Measurements from ENCODE around the gene FNDC11. TPM values are rescaled to one million over a fixed set of nuclear protein-coding genes. Genes with fewer than 3 reads are reported as not detected.

Gene FNDC11
- total and polyA plus RNA-seq, 2 of the 13 experiments (the other 11 are each of a cell fraction or from before 2014, with no cell fraction given): 0.07 TPM; not detected in 1

DNA sequence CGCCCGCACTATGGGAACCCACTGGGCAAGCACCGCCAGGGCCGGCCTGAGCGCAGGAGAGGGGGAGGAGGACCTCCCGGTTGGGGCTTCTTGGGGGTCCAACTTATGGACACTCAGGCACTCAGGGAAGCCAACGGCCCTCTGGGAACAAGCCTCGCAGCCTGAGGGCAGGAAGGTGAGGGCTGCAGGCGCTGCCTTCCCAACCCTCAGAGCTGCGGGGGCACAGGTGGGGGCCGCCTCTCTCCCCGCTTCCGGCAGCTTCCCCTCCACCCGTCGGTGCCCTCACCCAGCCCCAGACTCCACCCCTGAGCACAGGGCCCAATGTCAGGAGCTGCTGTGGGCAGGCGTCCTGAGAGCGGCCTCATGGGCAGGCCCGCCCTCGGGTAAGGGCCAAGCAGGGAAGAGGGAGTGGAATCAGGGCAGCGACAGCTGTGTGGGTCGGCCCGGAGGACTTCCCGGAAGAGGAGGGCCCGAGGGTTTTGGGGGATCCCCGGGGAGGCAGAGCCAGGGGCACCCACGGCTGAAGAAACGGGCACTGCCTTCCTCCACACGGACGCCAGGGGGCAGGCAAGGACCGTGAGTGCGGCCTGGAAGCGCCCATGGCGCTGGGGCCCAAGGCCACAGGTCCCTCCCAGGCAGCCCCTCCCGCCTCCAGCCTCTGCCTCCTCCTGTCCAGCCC, 16.3 kb upstream of the FNDC11 start (continued):
- TF ChIP-seq, protein P1, sequence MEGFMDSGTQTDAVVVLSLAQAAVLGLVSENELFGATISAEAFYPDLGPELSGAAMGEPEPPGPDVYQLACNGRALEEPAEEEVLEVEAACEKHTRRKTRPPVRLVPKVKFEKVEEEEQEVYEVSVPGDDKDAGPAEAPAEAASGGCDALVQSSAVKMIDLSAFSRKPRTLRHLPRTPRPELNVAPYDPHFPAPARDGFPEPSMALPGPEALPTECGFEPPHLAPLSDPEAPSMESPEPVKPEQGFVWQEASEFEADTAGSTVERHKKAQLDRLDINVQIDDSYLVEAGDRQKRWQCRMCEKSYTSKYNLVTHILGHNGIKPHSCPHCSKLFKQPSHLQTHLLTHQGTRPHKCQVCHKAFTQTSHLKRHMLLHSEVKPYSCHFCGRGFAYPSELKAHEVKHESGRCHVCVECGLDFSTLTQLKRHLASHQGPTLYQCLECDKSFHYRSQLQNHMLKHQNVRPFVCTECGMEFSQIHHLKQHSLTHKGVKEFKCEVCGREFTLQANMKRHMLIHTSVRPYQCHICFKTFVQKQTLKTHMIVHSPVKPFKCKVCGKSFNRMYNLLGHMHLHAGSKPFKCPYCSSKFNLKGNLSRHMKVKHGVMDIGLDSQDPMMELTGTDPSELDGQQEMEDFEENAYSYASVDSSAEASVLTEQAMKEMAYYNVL (CRISPR knock-in tag; IDR thresholded peaks at IDR 0.05; ENCODE audit: borderline replicate concordance): peak; percentile 67; the same call in 1 of the 2 replicates
- TF ChIP-seq, protein P2, sequence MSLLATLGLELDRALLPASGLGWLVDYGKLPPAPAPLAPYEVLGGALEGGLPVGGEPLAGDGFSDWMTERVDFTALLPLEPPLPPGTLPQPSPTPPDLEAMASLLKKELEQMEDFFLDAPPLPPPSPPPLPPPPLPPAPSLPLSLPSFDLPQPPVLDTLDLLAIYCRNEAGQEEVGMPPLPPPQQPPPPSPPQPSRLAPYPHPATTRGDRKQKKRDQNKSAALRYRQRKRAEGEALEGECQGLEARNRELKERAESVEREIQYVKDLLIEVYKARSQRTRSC (CRISPR knock-in tag; IDR thresholded peaks at IDR 0.05; ENCODE audit: low read depth): no peak
- TF ChIP-seq, protein P3, sequence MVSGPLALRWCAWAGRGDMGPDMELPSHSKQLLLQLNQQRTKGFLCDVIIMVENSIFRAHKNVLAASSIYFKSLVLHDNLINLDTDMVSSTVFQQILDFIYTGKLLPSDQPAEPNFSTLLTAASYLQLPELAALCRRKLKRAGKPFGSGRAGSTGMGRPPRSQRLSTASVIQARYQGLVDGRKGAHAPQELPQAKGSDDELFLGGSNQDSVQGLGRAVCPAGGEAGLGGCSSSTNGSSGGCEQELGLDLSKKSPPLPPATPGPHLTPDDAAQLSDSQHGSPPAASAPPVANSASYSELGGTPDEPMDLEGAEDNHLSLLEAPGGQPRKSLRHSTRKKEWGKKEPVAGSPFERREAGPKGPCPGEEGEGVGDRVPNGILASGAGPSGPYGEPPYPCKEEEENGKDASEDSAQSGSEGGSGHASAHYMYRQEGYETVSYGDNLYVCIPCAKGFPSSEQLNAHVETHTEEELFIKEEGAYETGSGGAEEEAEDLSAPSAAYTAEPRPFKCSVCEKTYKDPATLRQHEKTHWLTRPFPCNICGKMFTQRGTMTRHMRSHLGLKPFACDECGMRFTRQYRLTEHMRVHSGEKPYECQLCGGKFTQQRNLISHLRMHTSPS (CRISPR knock-in tag; IDR thresholded peaks at IDR 0.05; ENCODE audit: low read depth): peak; percentile 97
- TF ChIP-seq HHEX (CRISPR knock-in tag; IDR thresholded peaks at IDR 0.05): no peak
- no peak for TF ChIP-seq ZSCAN30 (CRISPR knock-in tag; IDR thresholded peaks at IDR 0.05)
- no peak for TF ChIP-seq KLF13 (CRISPR knock-in tag; IDR thresholded peaks at IDR 0.05)
- TF ChIP-seq, protein P4, sequence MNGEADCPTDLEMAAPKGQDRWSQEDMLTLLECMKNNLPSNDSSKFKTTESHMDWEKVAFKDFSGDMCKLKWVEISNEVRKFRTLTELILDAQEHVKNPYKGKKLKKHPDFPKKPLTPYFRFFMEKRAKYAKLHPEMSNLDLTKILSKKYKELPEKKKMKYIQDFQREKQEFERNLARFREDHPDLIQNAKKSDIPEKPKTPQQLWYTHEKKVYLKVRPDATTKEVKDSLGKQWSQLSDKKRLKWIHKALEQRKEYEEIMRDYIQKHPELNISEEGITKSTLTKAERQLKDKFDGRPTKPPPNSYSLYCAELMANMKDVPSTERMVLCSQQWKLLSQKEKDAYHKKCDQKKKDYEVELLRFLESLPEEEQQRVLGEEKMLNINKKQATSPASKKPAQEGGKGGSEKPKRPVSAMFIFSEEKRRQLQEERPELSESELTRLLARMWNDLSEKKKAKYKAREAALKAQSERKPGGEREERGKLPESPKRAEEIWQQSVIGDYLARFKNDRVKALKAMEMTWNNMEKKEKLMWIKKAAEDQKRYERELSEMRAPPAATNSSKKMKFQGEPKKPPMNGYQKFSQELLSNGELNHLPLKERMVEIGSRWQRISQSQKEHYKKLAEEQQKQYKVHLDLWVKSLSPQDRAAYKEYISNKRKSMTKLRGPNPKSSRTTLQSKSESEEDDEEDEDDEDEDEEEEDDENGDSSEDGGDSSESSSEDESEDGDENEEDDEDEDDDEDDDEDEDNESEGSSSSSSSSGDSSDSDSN (CRISPR knock-in tag; IDR thresholded peaks at IDR 0.05): peak; percentile 89
- peak; percentile 96 for TF ChIP-seq ZNF891 (CRISPR knock-in tag; IDR thresholded peaks at IDR 0.05)
- TF ChIP-seq THYN1 (CRISPR knock-in tag; IDR thresholded peaks at IDR 0.05; ENCODE audit: borderline replicate concordance, low read depth): no peak
- TF ChIP-seq SP5 (CRISPR knock-in tag; IDR thresholded peaks at IDR 0.05; ENCODE audit: borderline replicate concordance, low read depth): peak; percentile 71; the same call in 1 of the 2 replicates
- peak; percentile 89 for TF ChIP-seq ZNF33B (CRISPR knock-in tag; IDR thresholded peaks at IDR 0.05)
- TF ChIP-seq, protein P5, sequence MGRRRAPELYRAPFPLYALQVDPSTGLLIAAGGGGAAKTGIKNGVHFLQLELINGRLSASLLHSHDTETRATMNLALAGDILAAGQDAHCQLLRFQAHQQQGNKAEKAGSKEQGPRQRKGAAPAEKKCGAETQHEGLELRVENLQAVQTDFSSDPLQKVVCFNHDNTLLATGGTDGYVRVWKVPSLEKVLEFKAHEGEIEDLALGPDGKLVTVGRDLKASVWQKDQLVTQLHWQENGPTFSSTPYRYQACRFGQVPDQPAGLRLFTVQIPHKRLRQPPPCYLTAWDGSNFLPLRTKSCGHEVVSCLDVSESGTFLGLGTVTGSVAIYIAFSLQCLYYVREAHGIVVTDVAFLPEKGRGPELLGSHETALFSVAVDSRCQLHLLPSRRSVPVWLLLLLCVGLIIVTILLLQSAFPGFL (CRISPR knock-in tag; IDR thresholded peaks at IDR 0.05): no peak; the same call in 1 of the 2 replicates
- no peak for TF ChIP-seq JUNB (CRISPR knock-in tag; IDR thresholded peaks at IDR 0.05; ENCODE audit: borderline replicate concordance)
- no peak for TF ChIP-seq ZNF709 (CRISPR knock-in tag; IDR thresholded peaks at IDR 0.05)
- no peak for TF ChIP-seq ZBTB21 (CRISPR knock-in tag; IDR thresholded peaks at IDR 0.05)
- peak; percentile 98 for TF ChIP-seq ZFP36 (IDR thresholded peaks at IDR 0.05; ENCODE audit: borderline replicate concordance, low read depth, low read length, partially characterized antibody)
- TF ChIP-seq, protein P6, sequence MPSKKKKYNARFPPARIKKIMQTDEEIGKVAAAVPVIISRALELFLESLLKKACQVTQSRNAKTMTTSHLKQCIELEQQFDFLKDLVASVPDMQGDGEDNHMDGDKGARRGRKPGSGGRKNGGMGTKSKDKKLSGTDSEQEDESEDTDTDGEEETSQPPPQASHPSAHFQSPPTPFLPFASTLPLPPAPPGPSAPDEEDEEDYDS (CRISPR knock-in tag; IDR thresholded peaks at IDR 0.05): peak; percentile 50; the same call in 1 of the 2 replicates
- TF ChIP-seq SMAD9 (CRISPR knock-in tag; IDR thresholded peaks at IDR 0.05): no peak
- TF ChIP-seq ZNF484 (CRISPR knock-in tag; IDR thresholded peaks at IDR 0.05; ENCODE audit: borderline replicate concordance, low read depth): no peak

All from HepG2 (cell line).